HepG2 (cell line): ENCODE measurements around the gene PPFIA3. TPM values are rescaled to one million over a fixed set of nuclear protein-coding genes. Genes with fewer than 3 reads are reported as not detected.

Experiments
- CC2D1A ChIP-seq: sonication (generic); formaldehyde crosslinking; IDR thresholded peaks from 2 replicates; pipeline ENCODE4 v1.8.1; 2023; ENCODE audit warnings: mild to moderate bottlenecking, missing genetic modification reagents
- GLI4 ChIP-seq: sonication (generic); formaldehyde crosslinking; IDR thresholded peaks from 2 replicates; pipeline ENCODE4 v1.5.1; 2020; ENCODE audit warnings: missing genetic modification reagents, mild to moderate bottlenecking, moderate library complexity, borderline replicate concordance
- LCORL ChIP-seq, 2 experiments: fragments of 450-650 bp in 1 of 2; sonication (generic) in 1 of 2; formaldehyde crosslinking in 1 of 2; IDR thresholded peaks; 2 replicates each; pipeline versions ENCODE4 v1.5.0 to v1.6.1; 2017 to 2020; ENCODE audit warnings: antibody characterized with exemption in 1 of 2, missing genetic modification reagents in 1 of 2
- MED1 ChIP-seq: sonication (generic); formaldehyde crosslinking; IDR thresholded peaks from 2 replicates; pipeline ENCODE4 v1.4.0; 2020; ENCODE audit warnings: missing genetic modification reagents
- MXI1 ChIP-seq: IDR thresholded peaks from 3 replicates; pipeline ENCODE4 v1.6.1; 2012; ENCODE audit warnings: low read depth, low read length, inconsistent platforms, borderline replicate concordance
- NPAS2 ChIP-seq: sonication (generic); formaldehyde crosslinking; IDR thresholded peaks from 2 replicates; pipeline ENCODE4 v1.8.0; 2022; ENCODE audit warnings: mild to moderate bottlenecking, missing genetic modification reagents, borderline replicate concordance
- PHF20 ChIP-seq: sonication (generic); formaldehyde crosslinking; IDR thresholded peaks from 2 replicates; pipeline ENCODE4 v1.5.0; 2020; ENCODE audit warnings: mild to moderate bottlenecking, missing genetic modification reagents
- PHF21A ChIP-seq: sonication (generic); formaldehyde crosslinking; IDR thresholded peaks from 2 replicates; pipeline ENCODE4 v1.5.0; 2020; ENCODE audit warnings: mild to moderate bottlenecking, missing genetic modification reagents
- SOX6 ChIP-seq, 2 experiments: fragments of 450-650 bp in 1 of 2; sonication (generic) in 1 of 2; formaldehyde crosslinking in 1 of 2; IDR thresholded peaks; 2 replicates each; pipeline versions ENCODE4 v1.4.0 to v1.6.1; 2017 to 2020; ENCODE audit warnings: antibody characterized with exemption in 1 of 2, mild to moderate bottlenecking in 1 of 2, missing genetic modification reagents in 1 of 2
- SP5 ChIP-seq: IDR thresholded peaks from 2 replicates; pipeline ENCODE4 v1.6.1; 2016; ENCODE audit warnings: low read depth, borderline replicate concordance
- SRSF1 ChIP-seq: fragments of 200-400 bp; formaldehyde crosslinking; optimal IDR thresholded peaks from 2 replicates; pipeline ENCODE3; 2017; ENCODE audit warnings: mild to moderate bottlenecking, low read depth, low read length, moderate library complexity
- TGIF2 ChIP-seq: IDR thresholded peaks from 2 replicates; pipeline ENCODE4 v1.6.1; 2016; ENCODE audit warnings: control low read depth, missing compliant biosample characterization
- ZGPAT ChIP-seq: IDR thresholded peaks from 2 replicates; pipeline ENCODE4 v1.6.1; 2016; ENCODE audit warnings: mild to moderate bottlenecking
- ZNF281 ChIP-seq: sonication (generic); formaldehyde crosslinking; IDR thresholded peaks from 2 replicates; pipeline ENCODE4 v1.4.0; 2020; ENCODE audit warnings: missing genetic modification reagents, borderline replicate concordance
- ZNF574 ChIP-seq: sonication (generic); formaldehyde crosslinking; IDR thresholded peaks from 2 replicates; pipeline ENCODE4 v1.4.0; 2020; ENCODE audit warnings: missing genetic modification reagents
- ZNF878 ChIP-seq: sonication (generic); formaldehyde crosslinking; IDR thresholded peaks from 2 replicates; pipeline ENCODE4 v1.8.1; 2023; ENCODE audit warnings: mild to moderate bottlenecking, missing genetic modification reagents, moderate library complexity
- polyA plus RNA-seq, 8 experiments: library from polyadenylated mRNA; depleted of rRNA in 3 of 8; stranded (reverse) in 7 of 8; unstranded in 1 of 8; fragments of >200 nt; fragmentation: Illumina TruSeq in 4 of 8; extraction: Trizol in 4 of 8; gene quantifications; 2 replicates each; pipeline versions ENCODE4 v1.2.1 to v1.2.3, GENCODE V29; 2011 to 2016; ENCODE audit warnings: low read depth in 4 of 8, missing spikeins in 1 of 8, mixed read lengths in 1 of 8; ENCODE audit not compliant: insufficient read depth in 1 of 8
- total RNA-seq, 5 experiments: library from RNA; depleted of rRNA; stranded (reverse); fragments of >200 nt; fragmentation: Illumina TruSeq; extraction: Trizol; gene quantifications; 2 replicates each; pipeline ENCODE4 v1.2.3, GENCODE V29; 2016; ENCODE audit warnings: low read depth in 1 of 5

The PPFIA3 gene
- total and polyA plus RNA-seq, 2 of the 13 experiments (the other 11 are each of a cell fraction or from before 2014, with no cell fraction given), result 6.7 to 8.6 TPM

DNA sequence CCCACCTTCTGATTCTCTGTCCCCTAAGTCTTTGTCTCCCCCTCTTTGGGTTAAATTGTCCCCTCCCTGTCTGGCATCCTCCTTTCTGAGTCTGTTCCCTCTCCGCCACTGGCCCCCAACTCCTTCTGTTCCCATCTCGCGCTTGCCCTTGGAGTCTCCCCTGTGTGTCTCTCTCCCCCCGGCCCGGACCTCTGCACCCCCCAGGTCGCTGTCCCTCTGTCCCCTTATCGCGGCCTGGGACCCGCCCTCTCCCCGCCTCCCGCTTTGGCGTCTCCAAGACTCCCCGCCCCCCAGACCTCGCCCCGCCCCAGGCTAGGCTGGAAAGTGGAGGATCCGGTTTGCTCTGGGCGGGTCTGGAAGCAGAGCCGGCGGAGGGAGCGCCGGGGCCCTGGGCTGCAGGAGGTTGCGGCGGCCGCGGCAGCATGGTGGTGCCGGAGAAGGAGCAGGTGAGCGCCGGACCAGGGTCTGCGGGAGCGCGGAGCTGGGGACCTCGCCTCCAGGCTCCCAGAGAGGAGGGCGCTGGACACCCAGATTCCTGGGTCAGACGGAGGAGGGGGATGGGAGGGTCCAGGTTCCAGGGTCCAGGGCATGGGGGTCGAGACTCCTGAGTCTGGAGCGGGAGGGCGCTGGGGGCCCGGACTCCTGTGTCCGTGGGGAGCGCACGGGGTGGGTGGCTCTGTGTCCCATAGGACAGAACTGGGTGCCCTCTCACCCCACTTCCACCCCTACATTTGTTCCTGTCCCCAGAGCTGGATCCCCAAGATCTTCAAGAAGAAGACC is 38.3 kb downstream of the PPFIA3 start, which contains the start of gene TRPM4 (continued):
- TF ChIP-seq MXI1 (peak; percentile 46; the same call in 1 of the 3 replicates), GLI4 (CRISPR knock-in tag) (0 out of 2 replicates have a peak, but pooled peaks have one; percentile 54), SOX6 (IDR thresholded peaks at IDR 0.05) (no peak), SOX6 (CRISPR knock-in tag; IDR thresholded peaks at IDR 0.05) (peak; percentile 19; the same call in 1 of the 2 replicates), NPAS2 (no peak), SP5 (CRISPR knock-in tag) (peak; percentile 60; the same call in 1 of the 2 replicates), SRSF1 (peak; percentile 30), PHF20 (CRISPR knock-in tag) (peak; percentile 67; the same call in 1 of the 2 replicates), PHF21A (CRISPR knock-in tag) (no peak), CC2D1A (no peak), LCORL (IDR thresholded peaks at IDR 0.05) (no peak), LCORL (CRISPR knock-in tag; IDR thresholded peaks at IDR 0.05) (peak; percentile 31; the same call in 1 of the 2 replicates), ZNF281 (CRISPR knock-in tag) (peak; percentile 22; the same call in 1 of the 2 replicates), TGIF2 (CRISPR knock-in tag) (0 out of 2 replicates have a peak, but pooled peaks have one; percentile 25), ZNF878 (no peak), MED1 (CRISPR knock-in tag) (peak; percentile 42), ZNF574 (CRISPR knock-in tag) (peak; percentile 61), ZGPAT (CRISPR knock-in tag) (peak; percentile 43; the same call in 1 of the 2 replicates)
